MM.1S (cell line): ENCODE measurements around the gene DDR1.

ENCODE experiments used
- EZH2 ChIP-seq: fragments of 300-600 bp; sonication (generic); optimal IDR thresholded peaks from 2 replicates; pipeline ENCODE3; 2017; ENCODE audit warnings: low read depth, mild to moderate bottlenecking, antibody characterized with exemption, low read length, mixed read lengths
- TF ChIP-seq, protein P1 (sequence below): fragments of 300-600 bp; sonication (generic); IDR thresholded peaks from 2 replicates; pipeline ENCODE4 v1.5.1; 2016; ENCODE audit warnings: antibody characterized with exemption, low read length, mixed read lengths

DNA sequence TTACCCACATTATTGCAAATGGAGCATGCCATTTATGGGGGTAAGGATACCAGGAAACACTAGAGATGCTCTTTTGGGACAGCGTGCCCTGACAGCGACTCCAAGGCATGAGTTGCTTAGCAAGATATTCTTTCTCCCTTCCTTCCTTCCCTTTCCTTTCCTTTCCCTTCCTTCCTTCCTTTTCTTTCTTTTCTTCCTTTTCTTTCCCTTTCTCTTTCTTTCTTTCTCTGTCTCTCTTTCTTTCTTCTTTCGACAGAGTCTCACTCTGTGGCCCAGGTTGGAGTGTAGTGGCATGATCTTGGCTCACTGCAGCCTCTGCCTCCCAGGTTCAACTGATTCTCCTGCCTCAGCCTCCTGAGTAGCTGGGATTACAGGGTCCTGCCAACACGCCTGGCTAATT lies 59.7 kb downstream of the DDR1 start:
- TF ChIP-seq, protein P1, sequence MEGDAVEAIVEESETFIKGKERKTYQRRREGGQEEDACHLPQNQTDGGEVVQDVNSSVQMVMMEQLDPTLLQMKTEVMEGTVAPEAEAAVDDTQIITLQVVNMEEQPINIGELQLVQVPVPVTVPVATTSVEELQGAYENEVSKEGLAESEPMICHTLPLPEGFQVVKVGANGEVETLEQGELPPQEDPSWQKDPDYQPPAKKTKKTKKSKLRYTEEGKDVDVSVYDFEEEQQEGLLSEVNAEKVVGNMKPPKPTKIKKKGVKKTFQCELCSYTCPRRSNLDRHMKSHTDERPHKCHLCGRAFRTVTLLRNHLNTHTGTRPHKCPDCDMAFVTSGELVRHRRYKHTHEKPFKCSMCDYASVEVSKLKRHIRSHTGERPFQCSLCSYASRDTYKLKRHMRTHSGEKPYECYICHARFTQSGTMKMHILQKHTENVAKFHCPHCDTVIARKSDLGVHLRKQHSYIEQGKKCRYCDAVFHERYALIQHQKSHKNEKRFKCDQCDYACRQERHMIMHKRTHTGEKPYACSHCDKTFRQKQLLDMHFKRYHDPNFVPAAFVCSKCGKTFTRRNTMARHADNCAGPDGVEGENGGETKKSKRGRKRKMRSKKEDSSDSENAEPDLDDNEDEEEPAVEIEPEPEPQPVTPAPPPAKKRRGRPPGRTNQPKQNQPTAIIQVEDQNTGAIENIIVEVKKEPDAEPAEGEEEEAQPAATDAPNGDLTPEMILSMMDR: no peak
- TF ChIP-seq EZH2: no peak
